ENCODE measurements around the gene FTL.

DNA sequence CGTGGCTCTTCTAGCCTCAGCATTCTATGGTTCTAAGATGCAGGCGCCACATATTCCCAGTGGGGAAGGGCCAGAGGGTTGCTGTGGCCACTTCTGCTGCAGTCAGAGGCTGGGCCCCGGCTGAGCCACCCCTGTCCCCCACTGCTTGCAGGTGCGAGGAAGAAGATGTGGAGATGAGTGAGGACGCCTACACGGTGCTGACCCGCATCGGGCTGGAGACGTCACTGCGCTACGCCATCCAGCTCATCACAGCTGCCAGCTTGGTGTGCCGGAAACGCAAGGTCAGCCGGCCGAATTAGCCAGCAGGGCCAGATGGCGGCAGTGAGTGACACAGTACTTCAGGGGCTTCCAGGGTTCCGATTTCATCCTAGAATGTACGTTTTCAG lies 49.8 kb downstream of the FTL start:
- TF ChIP-seq, protein P1, sequence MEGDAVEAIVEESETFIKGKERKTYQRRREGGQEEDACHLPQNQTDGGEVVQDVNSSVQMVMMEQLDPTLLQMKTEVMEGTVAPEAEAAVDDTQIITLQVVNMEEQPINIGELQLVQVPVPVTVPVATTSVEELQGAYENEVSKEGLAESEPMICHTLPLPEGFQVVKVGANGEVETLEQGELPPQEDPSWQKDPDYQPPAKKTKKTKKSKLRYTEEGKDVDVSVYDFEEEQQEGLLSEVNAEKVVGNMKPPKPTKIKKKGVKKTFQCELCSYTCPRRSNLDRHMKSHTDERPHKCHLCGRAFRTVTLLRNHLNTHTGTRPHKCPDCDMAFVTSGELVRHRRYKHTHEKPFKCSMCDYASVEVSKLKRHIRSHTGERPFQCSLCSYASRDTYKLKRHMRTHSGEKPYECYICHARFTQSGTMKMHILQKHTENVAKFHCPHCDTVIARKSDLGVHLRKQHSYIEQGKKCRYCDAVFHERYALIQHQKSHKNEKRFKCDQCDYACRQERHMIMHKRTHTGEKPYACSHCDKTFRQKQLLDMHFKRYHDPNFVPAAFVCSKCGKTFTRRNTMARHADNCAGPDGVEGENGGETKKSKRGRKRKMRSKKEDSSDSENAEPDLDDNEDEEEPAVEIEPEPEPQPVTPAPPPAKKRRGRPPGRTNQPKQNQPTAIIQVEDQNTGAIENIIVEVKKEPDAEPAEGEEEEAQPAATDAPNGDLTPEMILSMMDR (IDR thresholded peaks at IDR 0.05; ENCODE audit: poor library complexity): no peak
- no peak for TF ChIP-seq EZH2 (IDR thresholded peaks at IDR 0.05; ENCODE audit: borderline replicate concordance)
